Coronary artery (tissue), 2 donors: ENCODE measurements around the gene MFAP2.

ENCODE experiments used
- DNase-seq: peaks from one replicate; pipeline ENCODE4 v3.0.0-alpha.2; 2017; ENCODE audit warnings: low spot score
- H3K27ac ChIP-seq, 2 donors: fragments of 200-600 bp; sonication (generic); one replicate each; pipeline ENCODE4 v1.5.1; 2016 to 2019
- H3K4me3 ChIP-seq: fragments of 200-600 bp; sonication (generic); 2 replicates; pipeline ENCODE4 v1.5.1; 2016; ENCODE audit warnings: mild to moderate bottlenecking, moderate library complexity
- CTCF ChIP-seq: fragments of 200-600 bp; sonication (generic); IDR thresholded peaks from one replicate; pipeline ENCODE4 v1.5.1; 2019; ENCODE audit warnings: antibody characterized with exemption

MFAP2 gene

GRCh38 chr1:16998589-16998988 lies 18.2 kb upstream of the MFAP2 start:
- H3K27ac ChIP-seq: no peak overlapping the region
- H3K4me3 ChIP-seq: no peak overlapping the region
- no peak for TF ChIP-seq CTCF
- no peak for DNase-seq

- no peak overlapping the region for H3K4me3 ChIP-seq
- TF ChIP-seq CTCF: no peak
- no peak for DNase-seq
- no peak overlapping the region for H3K27ac ChIP-seq
Measured at GRCh38 chr1:16996845-16997244, 16.4 kb upstream of the MFAP2 start.

- TF ChIP-seq CTCF: no peak
- H3K4me3 ChIP-seq: no peak overlapping the region
- no peak for DNase-seq
- H3K27ac ChIP-seq: no peak overlapping the region
Measured at GRCh38 chr1:16993521-16994038, 13.2 kb upstream of the MFAP2 start.

GRCh38 chr1:16992675-16993074 lies 12.3 kb upstream of the MFAP2 start:
- no peak overlapping the region for H3K4me3 ChIP-seq
- DNase-seq: no peak
- no peak overlapping the region for H3K27ac ChIP-seq
- TF ChIP-seq CTCF: no peak

- no peak overlapping the region for H3K27ac ChIP-seq
- no peak for DNase-seq
- TF ChIP-seq CTCF: no peak
- H3K4me3 ChIP-seq: no peak overlapping the region
Measured at GRCh38 chr1:16992102-16992501, 11.7 kb upstream of the MFAP2 start.

GRCh38 chr1:16991571-16991970 lies 11.2 kb upstream of the MFAP2 start:
- TF ChIP-seq CTCF: no peak
- DNase-seq: no peak
- H3K4me3 ChIP-seq: no peak overlapping the region
- no peak overlapping the region for H3K27ac ChIP-seq

- TF ChIP-seq CTCF: no peak
- no peak for DNase-seq
- no peak overlapping the region for H3K27ac ChIP-seq
- H3K4me3 ChIP-seq: no peak overlapping the region
Measured at GRCh38 chr1:16989676-16990391, 9.4 kb upstream of the MFAP2 start.
